GM21529 (cell line): ENCODE measurements around the gene GPR132.
A peak's percentile ranks its signal among the peaks of the same experiment; 100 is the strongest.

Experiments used
- ATAC-seq: cut with Tn5 transposase; IDR thresholded peaks from one replicate; pipeline ENCODE4 v1.9.1; 2021; ENCODE audit not compliant: unreplicated experiment

GPR132 gene

GRCh38 chr14:105063056-105063455 is 2.2 kb downstream of the GPR132 start:
- no peak for ATAC-seq

DNA sequence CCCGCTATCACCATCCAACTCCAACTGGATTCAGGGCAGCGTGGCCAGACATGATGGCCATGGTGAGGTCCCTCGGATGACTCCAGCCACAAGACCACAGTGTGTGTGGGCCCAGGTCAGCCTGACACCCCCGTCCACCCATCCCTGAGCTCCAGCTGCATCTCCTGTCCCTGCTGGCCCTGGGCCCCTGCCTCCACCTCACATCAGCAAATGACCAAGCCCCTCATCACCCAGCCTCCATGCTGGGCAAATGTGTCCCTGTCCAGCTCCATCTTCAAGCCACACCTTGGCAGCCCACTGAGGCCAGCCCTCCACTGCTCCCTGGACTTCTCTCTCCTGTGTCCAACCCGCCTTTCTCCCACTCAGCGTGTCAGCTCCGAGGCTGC is 3.2 kb downstream of the GPR132 start:
- ATAC-seq: no peak

- peak; percentile 30 for ATAC-seq
Observed at GRCh38 chr14:105061428-105062047, 3.7 kb downstream of the GPR132 start.

DNA sequence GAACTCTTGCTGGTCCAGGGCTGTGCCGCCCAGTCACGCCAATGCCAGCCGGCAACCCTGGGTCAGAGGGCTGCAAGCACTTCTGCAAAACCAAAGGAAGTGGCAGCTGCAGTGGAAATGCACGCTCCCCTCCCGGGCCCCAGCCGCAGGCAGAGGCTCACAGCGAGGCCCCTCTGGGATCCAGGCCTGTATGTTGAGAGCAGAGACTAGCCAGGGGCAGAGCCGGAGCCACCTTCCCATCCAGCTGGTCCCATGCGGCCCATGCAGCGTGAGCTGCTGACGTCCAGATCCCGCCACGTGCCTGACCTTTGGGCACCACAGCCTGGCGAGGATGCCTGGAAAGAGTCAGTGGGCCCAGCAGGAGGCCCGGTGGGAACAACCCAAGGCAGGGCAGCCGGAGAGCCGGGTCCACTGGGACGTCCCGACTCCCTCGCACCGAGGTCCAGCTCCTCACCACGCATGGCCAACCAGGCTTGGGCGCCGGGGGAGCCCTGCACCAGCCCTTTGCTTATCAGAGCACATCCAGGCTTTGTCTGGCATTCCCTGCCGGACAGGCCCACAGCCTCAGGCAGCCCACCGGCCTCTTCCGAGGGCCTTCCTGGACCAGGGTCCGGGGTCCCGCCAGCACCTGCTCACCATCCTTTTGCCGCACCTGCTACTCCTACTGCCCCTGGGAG is 4.3 kb downstream of the GPR132 start:
- ATAC-seq: peak; percentile 0

GRCh38 chr14:105059925-105060565 is 5.2 kb downstream of the GPR132 start:
- no peak for ATAC-seq

GRCh38 chr14:105059035-105059924 is 6.0 kb downstream of the GPR132 start:
- no peak for ATAC-seq

GRCh38 chr14:105058521-105059034 is 6.7 kb downstream of the GPR132 start:
- no peak for ATAC-seq

- no peak for ATAC-seq
Observed at GRCh38 chr14:105056303-105056831, 8.9 kb downstream of the GPR132 start.

DNA sequence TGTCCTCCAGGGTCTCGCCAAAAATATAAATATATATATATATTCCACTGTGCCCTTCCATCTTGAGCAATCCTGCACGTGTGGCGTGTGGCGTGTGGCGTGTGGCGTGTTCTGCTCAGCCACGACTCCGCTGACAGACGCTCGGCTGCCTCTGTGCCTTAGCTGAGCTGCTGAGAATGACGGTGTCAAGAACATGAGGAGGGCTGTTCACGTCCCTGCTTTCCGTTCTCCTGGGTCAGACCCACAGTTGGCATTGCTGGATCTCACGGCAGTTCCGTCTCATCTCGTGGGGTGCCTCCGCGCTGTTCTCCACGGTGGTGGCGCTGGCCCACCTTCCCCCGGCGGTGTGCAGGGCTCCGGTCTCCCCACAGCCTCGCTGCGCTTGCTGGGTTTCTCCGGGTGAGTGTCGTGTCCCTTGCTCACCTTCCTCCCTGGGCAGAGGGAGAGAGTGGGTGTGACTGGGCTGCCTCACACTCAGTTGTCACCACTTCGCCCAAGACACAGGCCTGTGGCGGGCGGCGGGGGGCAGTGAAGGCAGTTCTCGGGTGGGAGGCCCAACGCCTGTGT is 9.4 kb downstream of the GPR132 start:
- no peak for ATAC-seq

GRCh38 chr14:105055334-105055733 is 9.9 kb downstream of the GPR132 start:
- ATAC-seq: no peak

- ATAC-seq: no peak
Observed at GRCh38 chr14:105053996-105054395, 11.2 kb downstream of the GPR132 start.

GRCh38 chr14:105053421-105053820 is 11.8 kb downstream of the GPR132 start:
- ATAC-seq: no peak

- no peak for ATAC-seq
Observed at GRCh38 chr14:105052110-105052458, 13.1 kb downstream of the GPR132 start.

DNA sequence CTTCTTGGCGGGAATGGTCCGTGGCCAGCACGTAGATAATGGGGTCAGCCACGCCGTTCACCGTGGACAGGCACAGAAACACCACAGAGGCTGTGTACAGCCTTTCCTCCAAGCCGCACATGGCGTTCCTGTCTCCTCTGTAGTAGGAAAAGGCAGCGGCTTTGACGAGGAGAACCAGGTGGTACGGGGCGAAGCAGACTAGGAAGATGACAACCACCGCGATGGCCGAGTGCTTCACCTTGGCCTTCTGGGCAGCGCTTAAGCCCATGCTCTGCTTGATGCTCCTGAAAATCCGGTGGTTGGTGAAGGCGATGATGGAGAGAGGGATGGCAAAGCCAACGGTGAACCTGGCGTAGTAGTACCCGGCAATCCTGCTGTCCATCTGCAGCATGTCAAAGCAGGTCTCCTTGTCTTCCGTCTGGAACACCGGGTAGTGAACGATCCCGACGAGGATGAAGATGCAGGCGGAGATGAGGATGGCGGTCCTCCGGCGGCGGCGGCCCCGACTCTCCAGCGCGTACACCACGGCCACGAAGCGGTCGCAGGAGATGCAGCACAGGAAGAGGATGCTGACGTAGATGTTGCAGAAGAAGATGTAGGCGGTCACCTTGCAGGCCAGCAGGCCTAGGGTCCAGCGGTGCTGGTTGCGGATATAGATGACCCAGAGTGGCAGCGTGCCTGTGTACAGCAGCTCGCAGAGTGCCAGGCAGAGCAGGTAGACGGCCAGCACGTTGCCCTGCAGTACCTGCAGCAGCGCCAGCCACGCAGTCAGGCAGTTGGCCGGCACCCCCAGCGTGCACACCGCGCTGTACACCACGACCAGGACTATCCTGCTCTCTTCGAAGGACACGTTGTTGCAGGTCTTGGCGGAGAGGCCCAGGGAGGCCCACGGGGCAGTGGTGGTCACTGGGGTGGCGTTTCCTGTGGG is 13.8 kb downstream of the GPR132 start:
- no peak for ATAC-seq

DNA sequence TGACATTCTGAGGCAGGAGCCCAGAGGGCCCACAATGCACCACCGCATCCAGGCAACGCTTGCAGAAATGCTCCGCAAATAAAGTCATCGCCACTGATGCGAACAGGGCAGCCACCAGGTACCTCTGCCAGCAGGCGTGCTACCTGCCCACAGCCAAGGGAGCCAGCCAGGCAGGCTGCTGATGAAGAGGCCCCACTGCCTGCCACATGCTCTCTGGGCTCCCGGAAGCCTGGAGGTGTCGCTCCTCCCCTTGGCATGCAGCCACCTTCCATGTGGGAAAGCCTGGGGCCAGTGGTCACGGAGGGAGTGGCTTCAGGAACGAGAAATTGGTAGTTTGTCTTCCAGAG is 14.7 kb downstream of the GPR132 start:
- ATAC-seq: no peak

DNA sequence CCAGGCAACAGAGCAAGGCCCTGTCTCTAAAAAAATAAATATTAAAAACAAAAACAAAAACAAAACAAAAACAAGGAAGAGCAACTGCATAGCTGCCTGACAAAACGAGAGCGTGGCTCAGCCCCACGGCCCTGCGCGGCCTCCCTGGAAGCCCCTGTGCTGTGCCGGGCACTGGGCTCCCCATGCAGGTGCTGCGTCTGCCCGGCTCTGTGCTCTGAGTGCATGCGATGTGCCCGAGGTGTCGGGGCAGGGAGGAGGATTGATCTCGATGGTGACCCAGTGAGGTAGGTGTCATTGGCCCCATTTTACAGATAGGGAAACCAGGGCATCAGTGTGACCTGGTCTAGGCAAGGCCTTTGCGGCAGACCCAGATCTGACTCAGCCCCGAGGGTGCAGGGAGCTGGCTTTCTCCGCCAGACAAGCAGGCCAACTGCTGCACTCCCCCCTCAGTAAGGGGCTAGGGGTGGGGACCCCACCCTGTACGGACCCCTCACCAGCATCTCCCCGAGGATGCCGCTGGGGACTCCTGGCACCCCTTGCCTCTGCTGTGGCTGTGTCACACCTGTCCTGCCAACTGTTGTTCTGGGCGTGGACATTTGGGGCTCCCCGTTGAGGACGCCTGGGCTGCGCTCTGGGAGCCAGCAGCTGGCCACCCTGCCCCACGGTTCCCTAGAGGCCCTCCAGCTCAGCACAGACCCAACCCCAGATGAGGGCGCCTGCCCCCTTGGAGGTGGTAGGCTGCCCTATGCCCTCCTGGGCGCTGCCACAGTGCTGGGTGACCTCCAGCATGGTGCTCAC is 15.3 kb downstream of the GPR132 start:
- ATAC-seq: no peak

DNA sequence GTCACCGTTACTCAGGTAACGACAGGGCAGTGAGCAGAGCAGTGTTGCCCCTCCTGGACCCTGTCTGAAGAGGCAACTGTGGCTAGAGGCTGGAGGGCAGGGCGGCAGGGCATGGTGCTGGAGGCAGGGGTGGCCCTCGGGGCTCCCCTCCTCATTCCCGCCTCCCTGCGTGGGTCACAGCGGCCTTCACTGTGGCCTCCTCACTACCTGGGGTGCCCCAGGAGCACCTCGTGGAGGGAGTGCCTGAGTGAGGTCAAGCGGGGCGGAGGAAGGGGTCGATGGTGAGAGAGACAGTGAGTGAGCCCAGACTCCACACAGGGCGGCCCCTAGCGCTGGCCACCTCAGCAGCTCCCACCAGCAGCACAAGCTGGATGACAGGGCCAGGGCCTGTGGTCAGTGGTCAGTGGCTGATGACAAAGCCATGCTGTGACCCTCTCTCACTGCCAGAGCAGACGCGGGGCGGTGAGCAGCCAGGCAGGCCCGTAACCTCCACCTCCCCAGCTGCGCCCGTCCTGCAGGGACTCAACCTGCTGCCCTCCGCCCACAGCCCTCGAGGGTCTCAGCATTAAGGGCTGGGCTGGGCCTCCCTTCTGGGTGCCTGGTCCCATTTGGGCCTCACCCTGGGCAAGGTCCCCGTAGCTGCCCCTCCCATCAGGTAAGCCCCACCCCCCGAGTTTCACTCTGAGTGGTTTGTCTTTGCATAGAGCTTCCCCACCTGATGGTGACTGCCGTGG is 17.8 kb downstream of the GPR132 start:
- ATAC-seq: no peak

- ATAC-seq: no peak
Observed at GRCh38 chr14:105046891-105047282, 18.3 kb downstream of the GPR132 start.
